ENCODE measurements around the gene PRKCQ. TPM values are rescaled to one million over a fixed set of nuclear protein-coding genes. Genes with fewer than 3 reads are reported as not detected.
A peak's percentile ranks its signal among the peaks of the same experiment; 100 is the strongest.

Gene PRKCQ
- 3.5 TPM in 2 replicates for total RNA-seq (ENCODE audit: low replicate concordance)

DNA sequence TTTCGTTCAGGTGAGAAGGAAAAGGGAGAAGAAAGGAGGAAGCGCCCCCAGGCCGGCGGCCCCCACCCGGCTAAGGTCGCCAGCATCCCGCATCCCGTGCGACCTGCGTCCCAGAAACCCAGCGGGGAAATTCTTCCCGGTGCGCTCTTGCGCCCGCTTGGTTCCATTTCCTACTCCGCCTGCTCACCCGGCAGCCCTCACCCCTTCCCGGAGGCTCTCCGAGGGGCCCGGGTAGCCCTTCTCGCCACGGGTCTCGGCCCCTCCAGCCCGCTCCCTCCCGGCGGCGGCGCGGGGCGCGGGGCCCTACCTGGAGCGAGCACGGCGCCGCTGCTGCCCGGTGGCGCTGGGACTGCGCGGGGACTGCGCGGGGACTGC lies at the start of gene PRKCQ:
TSS of gene PRKCQ (minus strand) at position 373 of the 375 bp plus-strand sequence. CDS start 65,141 bp downstream, outside the sequence.
- no peak within 1 kb of the TSS for H3K27ac ChIP-seq
- peak within 1 kb of the TSS; percentile 87 for H3K27ac Mint-ChIP-seq
- H3K79me2 ChIP-seq (ENCODE audit: low read depth) = no peaks in the 10 kb centered on the region

DNA sequence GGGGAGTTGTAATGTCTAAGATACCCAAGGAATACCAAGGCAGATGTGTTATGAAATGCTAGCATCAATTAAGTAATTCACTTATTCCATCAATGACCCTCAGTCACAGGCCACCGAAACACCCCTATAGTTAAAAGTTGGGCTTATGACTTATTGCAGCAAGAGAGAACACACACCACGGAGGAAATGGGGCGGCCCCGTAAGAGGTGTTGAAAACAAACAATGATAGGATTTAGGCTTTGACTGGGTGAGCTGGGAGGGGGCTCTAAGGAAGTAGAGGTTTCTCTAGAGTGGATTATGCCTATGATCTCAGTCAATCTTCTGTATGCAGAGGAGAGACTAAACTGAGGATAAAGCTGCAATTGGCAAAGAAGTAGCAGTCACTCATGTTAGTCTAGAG lies 45.4 kb upstream of the PRKCQ start:
- Mint-ChIP-seq H3K4me3 (no peak overlapping the region), H3K4me1 (peaks cover 14% of the 10 kb centered on the region), H3K9me3 (no peaks in the 10 kb centered on the region), H3K36me3 (no peaks in the 10 kb centered on the region), H3K27ac (no peak overlapping the region), H3K27me3 (ENCODE audit: insufficient read depth, low read depth) (peaks cover 5% of the 10 kb centered on the region)
- no peaks in the 10 kb centered on the region for H3K9me3 ChIP-seq (ENCODE audit: low read depth)
- no peak overlapping the region for H2AFZ ChIP-seq (replicated peaks)
- peaks cover 19% of the 10 kb centered on the region for H3K4me1 ChIP-seq
- H3K79me2 ChIP-seq (ENCODE audit: low read depth) = no peaks in the 10 kb centered on the region
- peaks cover 19% of the 10 kb centered on the region for H3F3A ChIP-seq (ENCODE audit: low read depth)
- peak; percentile 26 for DNase-seq (ENCODE audit: low spot score)
- H3K4me3 ChIP-seq = no peak overlapping the region
- no peak overlapping the region for H3K27ac ChIP-seq
- H3K36me3 ChIP-seq = no peaks in the 10 kb centered on the region
- no peaks in the 10 kb centered on the region for H3K27me3 ChIP-seq
- TF ChIP-seq, protein P1, sequence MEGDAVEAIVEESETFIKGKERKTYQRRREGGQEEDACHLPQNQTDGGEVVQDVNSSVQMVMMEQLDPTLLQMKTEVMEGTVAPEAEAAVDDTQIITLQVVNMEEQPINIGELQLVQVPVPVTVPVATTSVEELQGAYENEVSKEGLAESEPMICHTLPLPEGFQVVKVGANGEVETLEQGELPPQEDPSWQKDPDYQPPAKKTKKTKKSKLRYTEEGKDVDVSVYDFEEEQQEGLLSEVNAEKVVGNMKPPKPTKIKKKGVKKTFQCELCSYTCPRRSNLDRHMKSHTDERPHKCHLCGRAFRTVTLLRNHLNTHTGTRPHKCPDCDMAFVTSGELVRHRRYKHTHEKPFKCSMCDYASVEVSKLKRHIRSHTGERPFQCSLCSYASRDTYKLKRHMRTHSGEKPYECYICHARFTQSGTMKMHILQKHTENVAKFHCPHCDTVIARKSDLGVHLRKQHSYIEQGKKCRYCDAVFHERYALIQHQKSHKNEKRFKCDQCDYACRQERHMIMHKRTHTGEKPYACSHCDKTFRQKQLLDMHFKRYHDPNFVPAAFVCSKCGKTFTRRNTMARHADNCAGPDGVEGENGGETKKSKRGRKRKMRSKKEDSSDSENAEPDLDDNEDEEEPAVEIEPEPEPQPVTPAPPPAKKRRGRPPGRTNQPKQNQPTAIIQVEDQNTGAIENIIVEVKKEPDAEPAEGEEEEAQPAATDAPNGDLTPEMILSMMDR (IDR thresholded peaks at IDR 0.05) = no peak
- no peak for TF ChIP-seq EZH2phosphoT487 (IDR thresholded peaks at IDR 0.05)
- no peak for TF ChIP-seq EZH2 (IDR thresholded peaks at IDR 0.05)
- H3K4me2 ChIP-seq = no peak overlapping the region
- no peak overlapping the region for H3K9ac ChIP-seq
- H4K20me1 ChIP-seq (ENCODE audit: low read depth) = no peaks in the 10 kb centered on the region

More for the DNA sequence above, at the start of gene PRKCQ:
- H3K4me1 Mint-ChIP-seq = peaks cover 38% of the 10 kb centered on the region
- H3K9ac ChIP-seq = no peak within 1 kb of the TSS
- H3K4me1 ChIP-seq = peaks cover 31% of the 10 kb centered on the region
- H3K9me3 Mint-ChIP-seq = no peaks in the 10 kb centered on the region
- H3K36me3 ChIP-seq = no peaks in the 10 kb centered on the region
- H3K36me3 Mint-ChIP-seq = no peaks in the 10 kb centered on the region
- DNase-seq (ENCODE audit: low spot score) = no peak
- H3F3A ChIP-seq (ENCODE audit: low read depth) = peaks cover 9% of the 10 kb centered on the region
- peaks cover 35% of the 10 kb centered on the region for H3K27me3 ChIP-seq
- peak within 1 kb of the TSS; percentile 62 for H2AFZ ChIP-seq (replicated peaks)
- H3K4me3 Mint-ChIP-seq = peak within 1 kb of the TSS; percentile 89
- peaks cover 14% of the 10 kb centered on the region for H3K27me3 Mint-ChIP-seq (ENCODE audit: insufficient read depth, low read depth)
- peak within 1 kb of the TSS; percentile 74 for H3K4me3 ChIP-seq
- no peaks in the 10 kb centered on the region for H4K20me1 ChIP-seq (ENCODE audit: low read depth)
- TF ChIP-seq EZH2phosphoT487 (IDR thresholded peaks at IDR 0.05) = no peak
- TF ChIP-seq, protein P1 (IDR thresholded peaks at IDR 0.05) = no peak
- no peak for TF ChIP-seq EZH2 (IDR thresholded peaks at IDR 0.05)
- H3K9me3 ChIP-seq (ENCODE audit: low read depth) = no peaks in the 10 kb centered on the region
- peak within 1 kb of the TSS; percentile 93 for H3K4me2 ChIP-seq

DNA sequence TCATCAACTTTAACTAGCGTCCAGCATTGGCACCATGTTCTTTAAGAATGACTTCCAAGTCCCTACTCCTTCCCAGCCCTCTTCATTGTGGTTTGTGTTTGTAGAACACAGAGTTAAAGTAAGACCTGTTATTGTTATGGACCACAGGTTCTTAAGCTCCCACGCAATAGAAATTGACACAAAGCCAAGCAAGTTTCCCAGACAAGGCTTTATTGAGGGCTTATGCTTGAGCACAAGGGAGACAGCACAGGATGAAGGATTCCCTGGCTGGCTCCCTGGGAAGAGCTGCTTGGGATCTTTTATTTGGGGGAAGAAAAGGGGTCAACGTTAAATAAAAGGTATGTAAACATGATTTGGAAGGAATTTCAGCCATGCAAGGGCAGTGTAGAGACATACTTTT lies 44.3 kb upstream of the PRKCQ start:
- Histone ChIP-seq H3K9ac (no peak overlapping the region), H3K27me3 (no peaks in the 10 kb centered on the region), H3K4me1 (peaks cover 19% of the 10 kb centered on the region), H3K36me3 (no peaks in the 10 kb centered on the region), H3K9me3 (ENCODE audit: low read depth) (no peaks in the 10 kb centered on the region), H3K27ac (no peak overlapping the region), H3K4me2 (peak overlapping the region; percentile 41), H2AFZ (replicated peaks) (no peak overlapping the region), H3K79me2 (ENCODE audit: low read depth) (no peaks in the 10 kb centered on the region), H4K20me1 (ENCODE audit: low read depth) (no peaks in the 10 kb centered on the region), H3F3A (ENCODE audit: low read depth) (peaks cover 19% of the 10 kb centered on the region), H3K4me3 (no peak overlapping the region)
- Mint-ChIP-seq H3K27ac (no peak overlapping the region), H3K4me3 (no peak overlapping the region), H3K4me1 (peaks cover 14% of the 10 kb centered on the region), H3K9me3 (no peaks in the 10 kb centered on the region), H3K27me3 (ENCODE audit: insufficient read depth, low read depth) (peaks cover 5% of the 10 kb centered on the region), H3K36me3 (no peaks in the 10 kb centered on the region)
- peak; percentile 16 for DNase-seq (ENCODE audit: low spot score)
- TF ChIP-seq, protein P1 (IDR thresholded peaks at IDR 0.05) = no peak
- no peak for TF ChIP-seq EZH2 (IDR thresholded peaks at IDR 0.05)
- no peak for TF ChIP-seq EZH2phosphoT487 (IDR thresholded peaks at IDR 0.05)

Measured in neural progenitor cell (in vitro differentiated cells).